ENCODE measurements around the gene ASB3.
"Not testable (repeated sequence)": the region's sequence is repeated elsewhere in the genome, so short reads cannot be mapped to it uniquely, and the experiment has no call there.

The ASB3 gene

GRCh38 chr2:53729143-53729762 lies 57.5 kb downstream of the ASB3 start:
- H3K36me3 Mint-ChIP-seq (ENCODE audit: low read depth): peaks cover 28% of the 10 kb centered on the region
- H3K9me3 Mint-ChIP-seq: no peaks in the 10 kb centered on the region
- H3K4me1 Mint-ChIP-seq: peaks cover 4% of the 10 kb centered on the region
- H3K4me3 Mint-ChIP-seq: no peak overlapping the region
- H3K27me3 Mint-ChIP-seq: no peaks in the 10 kb centered on the region
- ATAC-seq: no peak
- DNase-seq: no peak
- H3K27ac Mint-ChIP-seq: no peak overlapping the region

DNA sequence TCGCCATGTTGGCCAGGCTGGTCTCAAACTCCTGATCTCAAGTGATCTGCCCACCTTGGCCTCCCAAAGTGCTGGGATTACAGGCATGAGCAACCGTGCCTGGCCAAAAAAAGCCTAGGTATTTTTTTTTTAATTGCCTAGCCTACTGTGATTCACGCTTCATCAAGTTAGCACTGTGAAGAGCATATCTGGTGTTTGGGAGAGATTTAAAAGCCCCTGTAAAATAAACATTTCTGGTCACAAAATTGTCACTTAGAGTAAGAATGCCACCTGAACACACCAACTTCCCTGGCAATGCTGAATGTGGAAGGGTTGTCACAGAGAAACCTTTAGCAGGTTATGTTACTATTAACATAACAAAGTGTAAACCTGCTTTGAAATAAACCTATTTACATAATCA lies 58.8 kb downstream of the ASB3 start:
- H3K4me3 Mint-ChIP-seq: no peak overlapping the region
- ATAC-seq: no peak
- no peak overlapping the region for H3K27ac Mint-ChIP-seq
- no peaks in the 10 kb centered on the region for H3K27me3 Mint-ChIP-seq
- peaks cover 4% of the 10 kb centered on the region for H3K4me1 Mint-ChIP-seq
- peaks cover 23% of the 10 kb centered on the region for H3K36me3 Mint-ChIP-seq (ENCODE audit: low read depth)
- no peaks in the 10 kb centered on the region for H3K9me3 Mint-ChIP-seq
- no peak for DNase-seq

GRCh38 chr2:53725662-53726061 lies 61.1 kb downstream of the ASB3 start:
- ATAC-seq (no peak), DNase-seq (no peak)
- Mint-ChIP-seq H3K27ac (no peak overlapping the region), H3K4me3 (no peak overlapping the region), H3K36me3 (ENCODE audit: low read depth) (peaks cover 37% of the 10 kb centered on the region), H3K9me3 (no peaks in the 10 kb centered on the region), H3K27me3 (no peaks in the 10 kb centered on the region), H3K4me1 (peaks cover 4% of the 10 kb centered on the region)

DNA sequence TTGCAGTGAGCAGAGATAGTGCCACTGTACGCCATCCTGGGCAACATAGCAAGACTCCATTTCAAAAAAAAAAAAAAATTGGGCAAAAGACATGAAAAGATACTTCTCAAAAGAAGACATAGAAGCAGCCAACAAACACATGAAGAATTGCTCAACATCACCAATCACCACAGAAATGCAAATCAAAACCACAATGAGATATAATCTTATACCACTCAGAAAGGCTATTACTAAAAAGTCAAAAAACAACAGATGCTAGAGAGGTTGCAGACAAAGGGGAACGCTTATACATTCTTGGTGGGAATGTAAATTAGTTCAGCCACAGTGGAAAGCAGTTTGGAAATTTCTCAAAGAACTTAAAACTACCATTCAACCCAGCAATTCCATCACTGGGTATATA lies 62.2 kb downstream of the ASB3 start:
- Mint-ChIP-seq H3K27me3 (no peaks in the 10 kb centered on the region), H3K36me3 (ENCODE audit: low read depth) (peaks cover 38% of the 10 kb centered on the region), H3K9me3 (no peaks in the 10 kb centered on the region), H3K4me1 (peaks cover 4% of the 10 kb centered on the region), H3K27ac (no peak overlapping the region), H3K4me3 (no peak overlapping the region)
- ATAC-seq (no peak), DNase-seq (no peak)

DNA sequence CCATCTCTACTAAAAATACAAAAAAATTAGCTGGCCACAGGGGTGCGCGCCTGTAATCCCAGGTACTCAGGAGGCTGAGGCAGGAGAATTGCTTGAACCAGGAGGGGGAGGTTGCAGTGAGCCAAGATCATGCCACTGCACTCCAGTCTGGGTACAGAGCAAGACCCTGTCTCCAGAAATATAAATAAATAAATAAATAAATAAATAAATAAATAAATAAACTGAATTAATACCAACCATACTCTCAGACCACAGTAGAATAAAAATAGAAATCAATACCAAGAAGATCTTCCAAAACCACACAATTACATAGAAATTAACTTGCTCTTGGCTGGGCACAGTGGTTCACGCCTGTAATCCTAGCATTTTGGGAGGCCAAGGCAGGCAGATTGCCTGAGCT lies 65.8 kb downstream of the ASB3 start:
- not testable (repeated sequence) for DNase-seq, H3K27ac Mint-ChIP-seq

DNA sequence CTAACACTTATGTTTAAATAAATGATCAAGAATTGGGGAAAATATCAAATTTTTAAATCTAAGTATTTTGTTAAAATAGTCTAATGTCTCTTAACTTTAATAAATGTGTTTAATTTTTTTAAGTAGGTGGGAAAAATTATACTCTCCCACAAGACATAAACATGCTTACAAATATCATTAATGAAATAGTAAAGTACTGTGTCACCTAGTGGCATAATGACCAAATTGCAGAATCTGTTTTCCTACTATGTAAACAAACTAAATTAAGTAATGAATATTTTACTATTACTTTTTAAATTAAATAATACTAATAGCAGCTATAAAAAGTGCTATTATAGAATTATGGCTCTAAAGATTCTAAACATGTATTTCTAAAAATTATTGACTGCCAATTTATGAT lies 71.2 kb downstream of the ASB3 start:
- no peaks in the 10 kb centered on the region for H3K27me3 Mint-ChIP-seq
- peaks cover 4% of the 10 kb centered on the region for H3K9me3 Mint-ChIP-seq
- H3K36me3 Mint-ChIP-seq (ENCODE audit: low read depth): peaks cover 46% of the 10 kb centered on the region
- H3K27ac Mint-ChIP-seq: no peak overlapping the region
- ATAC-seq (no peak), DNase-seq (no peak)
- H3K4me1 Mint-ChIP-seq: no peaks in the 10 kb centered on the region
- no peak overlapping the region for H3K4me3 Mint-ChIP-seq

More for the DNA sequence above, 65.8 kb downstream of the ASB3 start:
- not testable (repeated sequence) for H3K4me3 Mint-ChIP-seq, H3K27me3 Mint-ChIP-seq, ATAC-seq, H3K4me1 Mint-ChIP-seq, H3K9me3 Mint-ChIP-seq
- H3K36me3 Mint-ChIP-seq (ENCODE audit: low read depth): peaks cover 48% of the 10 kb centered on the region

DNA sequence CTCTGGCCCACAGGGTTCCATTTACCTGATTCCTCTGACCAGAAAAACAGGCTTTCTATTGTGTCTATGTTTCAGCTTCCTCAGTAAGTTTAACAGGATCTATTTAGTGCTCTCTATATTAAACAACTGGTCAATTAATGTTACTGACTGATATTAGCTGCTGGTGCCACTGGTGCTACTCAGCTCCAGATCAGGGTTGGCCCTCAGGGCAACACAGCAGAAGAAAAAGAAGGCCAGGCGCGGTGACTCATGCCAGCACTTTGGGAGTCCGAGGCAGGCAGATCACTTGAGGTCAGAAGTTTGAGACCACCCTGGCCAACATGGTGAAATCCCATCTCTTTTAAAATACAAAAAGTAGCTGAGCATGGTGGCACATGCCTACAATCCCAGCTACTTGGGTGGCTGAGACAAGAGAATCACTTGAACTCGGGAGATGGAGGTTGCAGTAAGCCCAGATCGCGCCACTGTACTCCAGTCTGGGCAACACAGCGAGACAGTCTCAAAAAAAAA lies 75.4 kb downstream of the ASB3 start:
- no peak for ATAC-seq
- H3K9me3 Mint-ChIP-seq: peaks cover 19% of the 10 kb centered on the region
- no peaks in the 10 kb centered on the region for H3K4me1 Mint-ChIP-seq
- no peak for DNase-seq
- peaks cover 63% of the 10 kb centered on the region for H3K36me3 Mint-ChIP-seq (ENCODE audit: low read depth)
- no peaks in the 10 kb centered on the region for H3K27me3 Mint-ChIP-seq
- H3K4me3 Mint-ChIP-seq: no peak overlapping the region
- no peak overlapping the region for H3K27ac Mint-ChIP-seq

DNA sequence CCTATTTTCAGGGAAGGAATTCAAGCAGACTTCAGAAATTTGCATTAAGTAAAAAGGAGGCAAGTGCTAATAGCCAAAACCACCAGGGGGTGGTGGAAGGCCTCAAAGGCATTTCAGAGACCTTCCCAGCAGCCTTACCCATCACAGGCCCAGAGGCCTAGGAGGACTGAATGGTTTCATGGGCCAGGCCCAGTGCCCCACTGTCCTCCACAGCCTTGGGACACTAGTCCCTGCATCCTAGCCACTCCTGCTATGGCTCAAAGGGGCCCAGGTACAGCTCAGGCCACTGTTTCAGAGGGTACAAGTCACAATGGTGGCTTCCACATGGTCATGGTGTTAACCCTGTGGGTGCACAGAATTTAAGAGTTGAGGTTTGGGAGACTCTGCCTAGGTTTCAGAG lies 77.8 kb downstream of the ASB3 start:
- Mint-ChIP-seq H3K36me3 (ENCODE audit: low read depth) (peaks cover 61% of the 10 kb centered on the region), H3K9me3 (peaks cover 19% of the 10 kb centered on the region), H3K4me3 (no peak overlapping the region), H3K4me1 (no peaks in the 10 kb centered on the region), H3K27ac (no peak overlapping the region), H3K27me3 (no peaks in the 10 kb centered on the region)
- peak; percentile 3 for DNase-seq
- ATAC-seq: no peak

DNA sequence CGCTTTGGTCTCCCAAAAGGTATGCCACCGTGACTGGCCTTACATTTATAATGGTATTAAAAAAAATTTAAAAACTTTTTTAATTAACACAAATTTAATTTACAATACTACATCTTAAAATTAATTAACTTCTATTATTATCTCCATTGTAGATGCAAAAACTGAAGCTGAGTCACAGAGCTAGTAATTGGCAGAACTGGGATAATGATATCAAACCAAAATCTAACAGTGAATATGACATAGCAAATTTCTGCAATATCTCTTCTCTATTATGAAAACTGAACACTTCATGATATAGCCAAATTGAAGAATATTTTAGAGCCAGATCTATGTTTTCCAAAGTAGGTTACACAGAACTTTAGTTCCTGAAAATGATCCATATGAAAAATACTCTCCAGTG lies 85.5 kb downstream of the ASB3 start:
- Mint-ChIP-seq H3K4me3 (no peak overlapping the region), H3K27ac (no peak overlapping the region), H3K4me1 (peaks cover 2% of the 10 kb centered on the region), H3K9me3 (no peaks in the 10 kb centered on the region), H3K36me3 (ENCODE audit: low read depth) (peaks cover 39% of the 10 kb centered on the region), H3K27me3 (no peaks in the 10 kb centered on the region)
- ATAC-seq: no peak
- no peak for DNase-seq

DNA sequence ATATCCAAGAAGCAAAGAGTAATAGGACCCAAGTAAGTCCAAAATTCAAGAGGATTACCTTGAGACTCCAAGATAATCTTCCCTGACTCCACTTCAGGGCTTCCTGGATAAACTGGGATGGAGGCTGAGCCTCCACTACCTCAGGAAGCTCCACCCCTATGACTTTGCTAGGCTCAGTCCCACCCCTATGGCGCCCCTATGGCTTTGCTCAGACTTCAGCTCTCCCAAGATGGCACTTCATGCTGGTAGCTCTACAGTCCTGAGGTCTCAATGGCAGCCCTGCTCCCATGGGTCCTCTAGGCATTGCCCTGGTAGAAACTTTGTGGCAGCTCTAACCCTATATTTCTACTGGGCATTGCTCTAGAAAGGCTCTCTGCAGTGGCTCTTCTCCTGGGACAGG lies 89.1 kb downstream of the ASB3 start:
- Mint-ChIP-seq H3K4me1 (peaks cover 2% of the 10 kb centered on the region), H3K36me3 (ENCODE audit: low read depth) (peaks cover 38% of the 10 kb centered on the region), H3K27ac (no peak overlapping the region), H3K27me3 (no peaks in the 10 kb centered on the region), H3K4me3 (no peak overlapping the region), H3K9me3 (no peaks in the 10 kb centered on the region)
- DNase-seq (no peak), ATAC-seq (no peak)

- DNase-seq (no peak), ATAC-seq (no peak)
- Mint-ChIP-seq H3K4me1 (peaks cover 2% of the 10 kb centered on the region), H3K36me3 (ENCODE audit: low read depth) (peaks cover 38% of the 10 kb centered on the region), H3K27ac (no peak overlapping the region), H3K27me3 (no peaks in the 10 kb centered on the region), H3K9me3 (no peaks in the 10 kb centered on the region), H3K4me3 (no peak overlapping the region)
Observed at GRCh38 chr2:53697092-53697491, 89.7 kb downstream of the ASB3 start.

DNA sequence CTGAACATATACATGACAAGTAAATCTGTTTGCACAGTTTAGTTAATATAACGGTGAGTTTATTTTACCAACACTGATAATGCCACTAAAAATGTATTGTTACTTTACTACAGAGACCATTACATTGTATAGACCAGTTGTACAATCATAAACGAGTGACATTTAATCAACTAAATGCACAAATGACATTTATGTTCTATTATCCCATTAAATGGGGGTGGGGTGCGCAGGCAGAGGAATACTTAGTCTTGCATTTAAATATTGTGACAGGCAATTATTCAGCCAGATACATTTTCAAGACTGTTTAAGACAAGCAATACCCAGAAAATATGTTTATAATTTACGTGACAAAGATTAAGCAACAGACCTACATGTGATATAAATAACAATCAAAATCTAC lies 91.2 kb downstream of the ASB3 start:
- DNase-seq (no peak), ATAC-seq (no peak)
- no peak overlapping the region for H3K27ac Mint-ChIP-seq
- H3K36me3 Mint-ChIP-seq (ENCODE audit: low read depth): peaks cover 41% of the 10 kb centered on the region
- no peak overlapping the region for H3K4me3 Mint-ChIP-seq
- H3K4me1 Mint-ChIP-seq: peaks cover 2% of the 10 kb centered on the region
- no peaks in the 10 kb centered on the region for H3K27me3 Mint-ChIP-seq
- H3K9me3 Mint-ChIP-seq: no peaks in the 10 kb centered on the region

GRCh38 chr2:53694096-53694771 lies 92.5 kb downstream of the ASB3 start:
- Mint-ChIP-seq H3K4me3 (no peak overlapping the region), H3K27ac (no peak overlapping the region), H3K9me3 (no peaks in the 10 kb centered on the region), H3K27me3 (no peaks in the 10 kb centered on the region), H3K36me3 (ENCODE audit: low read depth) (peaks cover 33% of the 10 kb centered on the region), H3K4me1 (peaks cover 2% of the 10 kb centered on the region)
- no peak for ATAC-seq
- DNase-seq: no peak

- no peaks in the 10 kb centered on the region for H3K4me1 Mint-ChIP-seq
- ATAC-seq: no peak
Observed at GRCh38 chr2:53690876-53691275, 95.9 kb downstream of the ASB3 start.

DNA sequence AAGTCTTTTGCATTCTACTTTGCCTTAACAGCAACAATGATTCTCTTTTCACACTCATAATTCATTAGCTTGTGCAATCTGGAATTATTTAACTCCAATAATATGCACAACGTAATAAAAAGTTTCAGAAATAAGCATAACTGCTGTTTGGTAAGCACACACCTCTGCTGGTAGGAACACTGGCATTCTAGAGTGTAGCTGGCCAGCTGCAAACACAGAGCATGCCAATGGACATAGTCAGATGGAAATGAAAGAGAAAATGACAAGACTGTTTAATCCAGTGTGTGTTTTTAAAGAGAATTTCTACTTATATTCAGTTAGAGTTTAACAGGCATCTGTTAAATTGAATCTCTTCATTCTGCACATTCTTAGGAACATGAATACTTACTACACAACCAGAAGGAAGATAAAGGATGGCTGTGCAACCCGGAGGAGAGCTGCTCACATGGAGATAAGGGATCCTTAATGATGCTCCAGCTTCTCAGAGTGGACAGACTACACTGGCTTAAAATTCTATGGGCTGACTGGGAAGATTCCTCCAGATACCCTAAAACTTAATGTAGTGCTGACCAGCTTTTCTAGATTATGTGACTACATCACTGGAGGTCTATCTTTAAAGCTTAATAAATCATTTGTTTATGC lies 113.8 kb downstream of the ASB3 start:
- no peak for ATAC-seq
- DNase-seq: no peak
- H3K27me3 Mint-ChIP-seq: no peaks in the 10 kb centered on the region
- H3K36me3 Mint-ChIP-seq (ENCODE audit: low read depth): peaks cover 12% of the 10 kb centered on the region
- no peak overlapping the region for H3K4me3 Mint-ChIP-seq
- no peak overlapping the region for H3K27ac Mint-ChIP-seq
- H3K4me1 Mint-ChIP-seq: no peaks in the 10 kb centered on the region
- H3K9me3 Mint-ChIP-seq: peaks cover under 1% of the 10 kb centered on the region

More at GRCh38 chr2:53690876-53691275, 95.9 kb downstream of the ASB3 start:
- H3K4me3 Mint-ChIP-seq: no peak overlapping the region
- H3K27ac Mint-ChIP-seq: no peak overlapping the region
- H3K9me3 Mint-ChIP-seq: no peaks in the 10 kb centered on the region
- no peak for DNase-seq
- H3K36me3 Mint-ChIP-seq (ENCODE audit: low read depth): peaks cover 32% of the 10 kb centered on the region
- no peaks in the 10 kb centered on the region for H3K27me3 Mint-ChIP-seq
